ENCODE results near the gene TMBIM4.

Gene TMBIM4

DNA sequence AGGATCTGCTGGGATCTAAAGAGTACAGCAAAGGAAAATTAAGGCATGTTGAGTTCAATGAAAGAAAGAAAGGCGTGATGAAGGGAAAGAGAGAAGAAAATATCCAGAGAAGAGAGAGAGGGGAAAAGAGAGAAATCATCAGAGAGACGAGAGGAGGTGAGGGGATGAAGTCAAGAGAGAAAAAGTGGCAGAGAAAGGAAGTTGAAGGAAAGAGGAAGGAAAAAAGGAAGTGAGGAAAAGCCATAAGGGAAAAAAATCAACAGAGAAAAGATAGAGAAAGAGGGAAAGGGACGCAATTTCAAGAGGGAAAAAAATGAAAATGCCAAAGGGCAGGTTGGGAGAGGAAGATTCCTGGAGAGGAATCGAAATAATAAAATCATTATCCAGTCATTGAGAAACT lies 79.6 kb downstream of the TMBIM4 start:
- DNase-seq (ENCODE audit: low read depth), result no peak

DNA sequence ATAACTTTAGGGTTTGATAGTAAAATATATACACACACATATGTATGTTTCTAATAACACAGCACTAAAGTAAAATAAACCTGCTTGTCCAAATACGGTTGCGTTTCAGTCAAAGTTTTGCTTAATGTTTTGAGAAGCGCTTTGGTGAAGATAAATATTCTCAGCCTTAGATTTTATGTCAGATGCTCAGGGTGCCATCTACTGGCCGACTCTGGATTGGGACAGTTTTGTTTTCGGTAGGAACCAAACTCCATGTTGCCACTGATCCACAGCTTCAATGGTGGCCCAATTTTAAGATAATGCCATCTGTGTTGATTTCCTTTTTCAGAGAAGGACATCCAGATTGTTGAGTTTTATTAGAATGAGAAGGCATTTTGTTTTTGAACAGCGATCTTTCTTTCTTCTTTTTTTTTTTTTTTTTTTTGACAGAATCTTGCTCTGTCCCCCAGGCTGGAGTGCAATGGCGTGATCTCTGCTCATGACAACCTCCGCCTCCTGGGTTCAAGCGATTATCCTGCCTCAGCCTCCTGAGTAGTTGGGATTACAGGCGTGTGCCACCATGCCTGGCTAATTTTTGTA lies 82.3 kb downstream of the TMBIM4 start:
- DNase-seq (ENCODE audit: low read depth), result no peak

DNA sequence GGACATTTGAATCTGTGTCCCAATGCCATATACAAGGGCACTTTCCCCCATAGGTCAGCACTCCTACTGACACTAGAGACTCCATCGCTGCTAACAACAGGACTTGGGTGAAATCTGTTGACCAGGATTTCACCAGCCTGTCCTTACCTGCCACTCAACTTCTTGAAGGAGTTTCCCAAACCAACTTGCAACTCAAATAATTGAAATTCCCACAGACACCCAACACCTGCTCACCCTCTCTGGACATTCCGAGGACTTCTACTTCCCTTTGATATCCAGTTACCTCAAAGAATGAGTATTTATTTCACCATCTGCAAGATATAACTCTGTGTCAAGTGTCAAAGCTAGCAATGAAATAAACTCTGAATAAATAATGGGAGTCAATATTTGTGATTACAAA lies 83.8 kb downstream of the TMBIM4 start:
- DNase-seq (ENCODE audit: low read depth), result no peak

Data from activated T-helper 9 cell treated with anti-CD3 and anti-CD28 coated beads, Interleukin-2, amount 50 U/mL, for 16 hours (primary cell).